NT2/D1 (cell line): Measurements from ENCODE around the gene TUBB1.

Experiments used
- DNase-seq: peaks from one replicate; pipeline ENCODE4 v3.0.0-alpha.2; 2011; ENCODE audit warnings: low read depth, low spot score
- H3K27me3 ChIP-seq: 2 replicates; pipeline ENCODE4 v1.6.0; 2011; ENCODE audit warnings: mild to moderate bottlenecking; ENCODE audit not compliant: insufficient read length, insufficient read depth
- H3K36me3 ChIP-seq: 2 replicates; pipeline ENCODE4 v1.6.1; 2011; ENCODE audit warnings: mild to moderate bottlenecking, low read length, mixed read lengths; ENCODE audit not compliant: insufficient read depth, insufficient read length
- H3K4me1 ChIP-seq: 2 replicates; pipeline ENCODE4 v1.5.1; 2011; ENCODE audit not compliant: insufficient read depth, insufficient read length
- H3K4me3 ChIP-seq: 2 replicates; pipeline ENCODE4 v1.5.1; 2011; ENCODE audit warnings: low read depth; ENCODE audit not compliant: insufficient read length
- H3K9ac ChIP-seq: 2 replicates; pipeline ENCODE4 v1.6.0; 2011; ENCODE audit warnings: low read depth; ENCODE audit not compliant: insufficient read length
- H3K9me3 ChIP-seq: 2 replicates; pipeline ENCODE4 v1.5.1; 2011; ENCODE audit warnings: mild to moderate bottlenecking, low read length; ENCODE audit not compliant: insufficient read depth
- SUZ12 ChIP-seq: IDR thresholded peaks from 2 replicates; pipeline ENCODE4 v1.6.1; 2011; ENCODE audit not compliant: insufficient read length, insufficient read depth; ENCODE audit errors: extremely low read depth
- YY1 ChIP-seq: IDR thresholded peaks from 2 replicates; pipeline ENCODE4 v1.6.1; 2011; ENCODE audit not compliant: insufficient read length, insufficient read depth
- ZNF274 ChIP-seq: IDR thresholded peaks from 2 replicates; pipeline ENCODE4 v1.6.1; 2011; ENCODE audit warnings: mild to moderate bottlenecking, low read depth, low read length

Gene TUBB1

GRCh38 chr20:59055302-59055701 is 36.1 kb downstream of the TUBB1 start:
- no peak for DNase-seq
- Histone ChIP-seq H3K9me3 (peaks cover 5% of the 10 kb centered on the region; the same call in 1 of the 2 replicates), H3K36me3 (no peaks in the 10 kb centered on the region), H3K9ac (no peak overlapping the region), H3K27me3 (peaks cover 3% of the 10 kb centered on the region), H3K4me3 (no peak overlapping the region), H3K4me1 (no peaks in the 10 kb centered on the region)
- no peak for TF ChIP-seq ZNF274
- TF ChIP-seq YY1 = no peak
- no peak for TF ChIP-seq SUZ12

- Histone ChIP-seq H3K4me1 (no peaks in the 10 kb centered on the region), H3K4me3 (no peak overlapping the region), H3K9me3 (no peaks in the 10 kb centered on the region), H3K36me3 (no peaks in the 10 kb centered on the region), H3K9ac (no peak overlapping the region), H3K27me3 (no peaks in the 10 kb centered on the region)
- TF ChIP-seq ZNF274 (no peak), YY1 (no peak)
- DNase-seq = no peak
Observed at GRCh38 chr20:59062081-59062480, 42.9 kb downstream of the TUBB1 start.

- no peaks in the 10 kb centered on the region for H3K27me3 ChIP-seq
- TF ChIP-seq YY1 (no peak), SUZ12 (no peak), ZNF274 (no peak)
- no peak overlapping the region for H3K9ac ChIP-seq
- no peaks in the 10 kb centered on the region for H3K36me3 ChIP-seq
- H3K9me3 ChIP-seq = no peaks in the 10 kb centered on the region
- H3K4me3 ChIP-seq = no peak overlapping the region
- H3K4me1 ChIP-seq = no peaks in the 10 kb centered on the region
- no peak for DNase-seq
Observed at GRCh38 chr20:59063358-59064213, 44.4 kb downstream of the TUBB1 start.

GRCh38 chr20:59064214-59064722 is 45.0 kb downstream of the TUBB1 start:
- Histone ChIP-seq H3K4me3 (no peak overlapping the region), H3K9ac (no peak overlapping the region), H3K4me1 (no peaks in the 10 kb centered on the region), H3K9me3 (no peaks in the 10 kb centered on the region), H3K36me3 (no peaks in the 10 kb centered on the region), H3K27me3 (no peaks in the 10 kb centered on the region)
- TF ChIP-seq YY1 (no peak), ZNF274 (no peak), SUZ12 (no peak)
- no peak for DNase-seq

GRCh38 chr20:59068534-59068933 is 49.3 kb downstream of the TUBB1 start:
- Histone ChIP-seq H3K36me3 (no peaks in the 10 kb centered on the region), H3K27me3 (peaks cover 16% of the 10 kb centered on the region)

GRCh38 chr20:59069026-59069425 is 49.8 kb downstream of the TUBB1 start:
- peaks cover 16% of the 10 kb centered on the region for H3K27me3 ChIP-seq
- no peaks in the 10 kb centered on the region for H3K9me3 ChIP-seq
- TF ChIP-seq ZNF274 (no peak), SUZ12 (no peak), YY1 (no peak)
- H3K9ac ChIP-seq = no peak overlapping the region
- no peaks in the 10 kb centered on the region for H3K4me1 ChIP-seq
- no peaks in the 10 kb centered on the region for H3K36me3 ChIP-seq
- no peak for DNase-seq
- no peak overlapping the region for H3K4me3 ChIP-seq

More at GRCh38 chr20:59068534-59068933, 49.3 kb downstream of the TUBB1 start:
- no peaks in the 10 kb centered on the region for H3K4me1 ChIP-seq
- H3K4me3 ChIP-seq = no peak overlapping the region
- no peak overlapping the region for H3K9ac ChIP-seq
- no peaks in the 10 kb centered on the region for H3K9me3 ChIP-seq
- TF ChIP-seq SUZ12 (no peak), ZNF274 (no peak), YY1 (no peak)
- DNase-seq = peak; percentile 70

- Histone ChIP-seq H3K9ac (no peak overlapping the region), H3K4me1 (no peaks in the 10 kb centered on the region), H3K9me3 (no peaks in the 10 kb centered on the region), H3K27me3 (peaks cover 21% of the 10 kb centered on the region), H3K36me3 (no peaks in the 10 kb centered on the region), H3K4me3 (no peak overlapping the region)
- DNase-seq = no peak
- no peak for TF ChIP-seq ZNF274
- TF ChIP-seq SUZ12 = no peak
- TF ChIP-seq YY1 = no peak
Observed at GRCh38 chr20:59071216-59071615, 52.0 kb downstream of the TUBB1 start.
